Transverse colon (tissue), 4 donors: Measurements from ENCODE around the gene ILF2. TPM values are rescaled to one million over a fixed set of nuclear protein-coding genes. Genes with fewer than 3 reads are reported as not detected.

Source experiments
- DNase-seq: peaks from one replicate; pipeline ENCODE4 v3.0.0-alpha.2; 2019
- H3K27ac ChIP-seq, 4 donors: fragments of 200-600 bp; sonication (generic); 2 replicates each; pipeline ENCODE4 v1.5.1; 2016 to 2018; ENCODE audit warnings: inconsistent platforms in 4 of 4
- H3K27me3 ChIP-seq: fragments of 200-600 bp; sonication (generic); 2 replicates; pipeline ENCODE4 v1.5.1; 2017; ENCODE audit warnings: inconsistent platforms
- H3K36me3 ChIP-seq, 4 donors: fragments of 200-600 bp; sonication (generic); 2 replicates each; pipeline ENCODE4 v1.5.1; 2017 to 2019; ENCODE audit warnings: inconsistent platforms in 4 of 4
- H3K4me1 ChIP-seq, 4 donors: fragments of 200-600 bp; sonication (generic); 2 replicates each; pipeline ENCODE4 v1.5.1; 2017 to 2020; ENCODE audit warnings: inconsistent platforms in 4 of 4
- H3K4me3 ChIP-seq, 4 donors: fragments of 200-600 bp; sonication (generic); 1 replicate in 1 of 4; 2 replicates in 3 of 4; pipeline versions ENCODE4 v1.5.1 to v1.6.1; 2017 to 2019; ENCODE audit warnings: inconsistent platforms in 4 of 4
- H3K9me3 ChIP-seq, 2 donors: fragments of 200-600 bp; sonication (generic); 2 replicates each; pipeline ENCODE4 v1.5.1; 2017 to 2019; ENCODE audit warnings: inconsistent platforms in 2 of 2
- CTCF ChIP-seq, 5 experiments: fragments of 200-600 bp in 3 of 5; fragments of 450-650 bp in 2 of 5; sonication (generic) in 3 of 5; IDR thresholded peaks; 1 replicate in 2 of 5; 2 replicates in 3 of 5; pipeline ENCODE4 v1.5.1; 2016 to 2017; ENCODE audit warnings: antibody characterized with exemption in 5 of 5, inconsistent platforms in 3 of 5, mild to moderate bottlenecking in 2 of 5, moderate library complexity in 1 of 5
- EP300 ChIP-seq: sonication (generic); formaldehyde crosslinking; IDR thresholded peaks from one replicate; pipeline ENCODE4 v1.6.1; 2017; ENCODE audit warnings: antibody characterized with exemption, low read depth
- POLR2A ChIP-seq: fragments of 450-650 bp; IDR thresholded peaks from one replicate; pipeline ENCODE4 v1.6.1; 2016; ENCODE audit warnings: antibody characterized with exemption, mild to moderate bottlenecking, moderate library complexity
- POLR2AphosphoS5 ChIP-seq, 3 donors: sonication (generic); formaldehyde crosslinking; IDR thresholded peaks; one replicate each; pipeline ENCODE4 v1.6.1; 2016; ENCODE audit warnings: antibody characterized with exemption in 3 of 3
- WGBS, 2 donors: methylation state at CpG; one replicate each; pipeline ENCODE4 v1.1.5; 2018; ENCODE audit warnings: low coverage in 1 of 2; 5-methylcytosine and 5-hydroxymethylcytosine counted together
- in situ Hi-C, 4 donors: fragments of 200-750 bp; cut with MboI; loops; one replicate each; pipeline versions ENCODE4 v1.15.0 to v1.15.1; 2017; ENCODE audit warnings: low sequenced_read_pairs in 3 of 4, low pct_ligation_motif_present in 1 of 4, low pct_unique_long_range_greater_than_20kb in 1 of 4
- intact Hi-C: fragments of 100-400 bp; cut with DNase I; formaldehyde crosslinking; loops from one replicate; pipeline ENCODE4 v1.15.1; 2023; ENCODE audit warnings: low total_unique reads
- total RNA-seq, 4 donors: library from RNA; depleted of rRNA; stranded (reverse); fragments of >200 nt; gene quantifications; one replicate each; pipeline ENCODE4 v1.1.0, GENCODE V29; 2016

Gene ILF2
- total RNA-seq, 4 donors from 2014 or later = 16.5 to 102 (median 66.5) TPM

GRCh38 chr1:153678519-153679336 is 7.9 kb upstream of the ILF2 start, which contains the start of gene NPR1:
TSS of gene NPR1 (plus strand) at chr1:153678688. CDS start at chr1:153679109, 421 bp downstream.
- no peaks in the 10 kb centered on the region for H3K36me3 ChIP-seq
- H3K4me3 ChIP-seq = peak within 1 kb of the TSS; percentile 16 to 53 (median 43)
- in situ Hi-C loops (loop anchor here in 3 of 4 donors (10.0 to 25.0 kb wide), 4 partner anchors 66 to 309 kb away; partner anchors contain the start of genes RAB13 (in 2 of the 3), JTB (in 1 of the 3), RPS27 (in 1 of the 3) and SLC27A3 (in 1 of the 3)), intact Hi-C loops (loop anchor here (1.0 to 10.0 kb wide), 3 partner anchors 70 to 306 kb away; partner anchors contain the start of gene RAB13)
- peak; percentile 33 for DNase-seq
- H3K9me3 ChIP-seq = no peaks in the 10 kb centered on the region
- peaks cover 10 to 27% (median 20%) of the 10 kb centered on the region in 4 donors for H3K4me1 ChIP-seq
- H3K27me3 ChIP-seq = peaks cover 49% of the 10 kb centered on the region
- TF ChIP-seq POLR2AphosphoS5 (IDR thresholded peaks at IDR 0.05) (no peak), POLR2A (no peak), EP300 (no peak), CTCF (IDR thresholded peaks at IDR 0.05) (no peak)
- WGBS, 2 donors = 1% methylated on average over 41 of the region's 78 CpGs; no CpG with 5 or more reads in 1 of the 2 donors
- H3K27ac ChIP-seq = peak within 1 kb of the TSS; percentile 15 to 64 (median 39)

GRCh38 chr1:153677718-153678518 is 7.1 kb upstream of the ILF2 start:
- in situ Hi-C loops (loop anchor here in 3 of 4 donors (10.0 to 25.0 kb wide), 4 partner anchors 67 to 309 kb away; partner anchors contain the start of genes RAB13 (in 2 of the 3), JTB (in 1 of the 3), RPS27 (in 1 of the 3) and SLC27A3 (in 1 of the 3)), intact Hi-C loops (loop anchor here (1.0 to 10.0 kb wide), 3 partner anchors 71 to 307 kb away; partner anchors contain the start of gene RAB13)
- H3K9me3 ChIP-seq = no peaks in the 10 kb centered on the region
- H3K36me3 ChIP-seq = no peaks in the 10 kb centered on the region
- H3K27me3 ChIP-seq = peaks cover 49% of the 10 kb centered on the region
- H3K4me1 ChIP-seq = peaks cover 10 to 27% (median 20%) of the 10 kb centered on the region in 4 donors
- peak overlapping the region; percentile 12 to 64 (median 39) for H3K27ac ChIP-seq
- H3K4me3 ChIP-seq = peak overlapping the region in 3 of 4 donors; percentile 16 to 53 (median 44)
- TF ChIP-seq EP300 (no peak), POLR2AphosphoS5 (IDR thresholded peaks at IDR 0.05) (no peak), CTCF (IDR thresholded peaks at IDR 0.05) (peak; percentile 73 to 86 (median 84)), POLR2A (no peak)
- peak; percentile 54 for DNase-seq
- WGBS, 2 donors = 0 to 6% methylated on average over 1 to 29 of the region's 29 CpGs

- Histone ChIP-seq H3K4me1 (peaks cover 20 to 39% (median 23%) of the 10 kb centered on the region in 4 donors), H3K4me3 (no peak overlapping the region), H3K36me3 (peaks cover 0 to 9% (median under 1%) of the 10 kb centered on the region in 4 donors), H3K27ac (no peak overlapping the region), H3K9me3 (no peaks in the 10 kb centered on the region), H3K27me3 (peaks cover 16% of the 10 kb centered on the region)
- WGBS, 2 donors = 98% methylated on average over 2 of the region's 2 CpGs; no CpG with 5 or more reads in 1 of the 2 donors
- in situ Hi-C loops (loop anchor here in 3 of 4 donors (10.0 to 25.0 kb wide), 5 partner anchors 71 to 314 kb away; partner anchors contain the start of genes RAB13 (in 2 of the 3), CREB3L4 (in 1 of the 3), CRTC2 (in 1 of the 3) and JTB (in 1 of the 3)), intact Hi-C loops (loop anchor here (10.0 kb wide), 1 partner anchor 311 kb away; the partner anchor contains the start of gene RAB13)
- no peak for TF ChIP-seq CTCF (IDR thresholded peaks at IDR 0.05)
- TF ChIP-seq EP300 = no peak
- TF ChIP-seq POLR2AphosphoS5 (IDR thresholded peaks at IDR 0.05) = no peak
- TF ChIP-seq POLR2A = no peak
- no peak for DNase-seq
Observed at GRCh38 chr1:153673511-153673910, 2.7 kb upstream of the ILF2 start.
